Keratinocyte (primary cell): ENCODE results near the gene P4HA1.

Experiments
- CTCF ChIP-seq, 3 experiments: IDR thresholded peaks in 1 of 3; conservative IDR thresholded peaks in 1 of 3; optimal IDR thresholded peaks in 1 of 3; 2 replicates in 2 of 3; 3 replicates in 1 of 3; pipeline versions ENCODE3 to v1.5.1; 2011; ENCODE audit warnings: low read length in 3 of 3, mild to moderate bottlenecking in 3 of 3, moderate library complexity in 2 of 3, control low read depth in 1 of 3, inconsistent platforms in 1 of 3; ENCODE audit not compliant: insufficient read depth in 2 of 3; ENCODE audit errors: extremely low read depth in 1 of 3
- EZH2 ChIP-seq: IDR thresholded peaks from one replicate; pipeline ENCODE4 v1.6.1; 2012; ENCODE audit warnings: inconsistent platforms, mild to moderate bottlenecking, low read length, moderate library complexity

DNA sequence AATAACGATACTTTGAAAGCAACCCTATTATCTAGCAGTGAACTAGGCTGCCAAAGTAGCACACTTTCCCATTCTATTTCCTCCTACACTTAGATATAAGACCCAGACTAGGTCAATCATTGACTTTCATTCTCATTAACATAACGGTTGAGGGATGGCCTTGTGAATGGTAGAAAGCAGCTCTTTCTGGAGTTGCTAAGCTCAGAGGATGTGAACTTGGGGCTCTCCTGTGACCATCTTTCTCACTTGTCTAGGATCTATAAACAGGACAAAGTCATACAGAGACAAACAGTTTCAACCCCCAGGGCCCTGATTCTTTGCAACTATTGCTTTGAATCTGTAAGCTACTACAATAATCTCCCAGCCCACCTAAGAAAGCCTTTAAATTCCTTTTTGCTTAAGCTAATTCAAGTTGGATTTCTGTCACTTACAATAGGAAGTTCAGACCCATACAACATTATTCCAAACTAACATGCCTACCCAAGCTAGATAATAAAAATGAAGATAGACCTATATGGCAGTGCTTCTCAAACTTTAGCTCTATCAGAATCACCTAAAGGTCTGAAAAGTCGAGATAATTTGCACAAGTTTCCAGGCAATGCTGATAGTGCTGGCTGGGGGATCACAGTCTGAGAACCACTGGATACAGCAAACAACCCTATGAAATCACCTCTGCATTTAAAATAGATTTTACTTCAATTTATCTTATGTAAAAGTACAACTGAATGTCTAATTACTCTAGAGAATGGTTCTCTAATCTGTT lies 16.7 kb downstream of the P4HA1 start:
- no peak for TF ChIP-seq EZH2
- no peak for TF ChIP-seq CTCF (optimal IDR thresholded peaks at IDR 0.05 in 1 of 3, IDR thresholded peaks at IDR 0.05 in 1 of 3, conservative IDR thresholded peaks at IDR 0.05 in 1 of 3; ENCODE audit: extremely low read depth in 1 of 3, insufficient read depth in 2 of 3, low read length in 3 of 3)
